Left renal cortex interstitium (tissue), 4 donors: Measurements from ENCODE around the gene NPEPPS. TPM values are rescaled to one million over a fixed set of nuclear protein-coding genes. Genes with fewer than 3 reads are reported as not detected.
"Not testable (repeated sequence)": the region's sequence is repeated elsewhere in the genome, so short reads cannot be mapped to it uniquely, and the experiment has no call there.

ENCODE experiments used
- DNase-seq, 4 donors: peaks; one replicate each; pipeline ENCODE4 v3.0.0-alpha.2; 2013; ENCODE audit warnings: low read depth in 4 of 4, low spot score in 2 of 4, missing footprints in 1 of 4
- polyA plus RNA-seq, 4 donors: library from polyadenylated mRNA; unstranded; fragments of 120-200 nt; gene quantifications; one replicate each; pipeline ENCODE4 v1.2.1, GENCODE V29; 2013; ENCODE audit not compliant: insufficient read length in 4 of 4

NPEPPS gene
- polyA plus RNA-seq, 4 donors, result 104 to 223 (median 161) TPM

GRCh38 chr17:47556108-47556507, 25.2 kb downstream of the NPEPPS start:
- not testable (repeated sequence) for DNase-seq

GRCh38 chr17:47560517-47561043, 29.7 kb downstream of the NPEPPS start:
- DNase-seq, result not testable (repeated sequence)

- not testable (repeated sequence) for DNase-seq
These were observed 30.9 kb downstream of the NPEPPS start for GRCh38 chr17:47561698-47562405.

- DNase-seq, result not testable (repeated sequence)
These were observed 31.4 kb downstream of the NPEPPS start for GRCh38 chr17:47562406-47562705.

GRCh38 chr17:47567261-47567660, 36.4 kb downstream of the NPEPPS start:
- not testable (repeated sequence) for DNase-seq

GRCh38 chr17:47572561-47572960, 41.7 kb downstream of the NPEPPS start:
- not testable (repeated sequence) for DNase-seq

GRCh38 chr17:47582416-47582815, 51.5 kb downstream of the NPEPPS start:
- DNase-seq, result not testable (repeated sequence)

- DNase-seq, result not testable (repeated sequence)
These were observed 55.6 kb downstream of the NPEPPS start for GRCh38 chr17:47586378-47587055.

GRCh38 chr17:47593522-47593921, 62.6 kb downstream of the NPEPPS start:
- not testable (repeated sequence) for DNase-seq

GRCh38 chr17:47603830-47604597, 73.1 kb downstream of the NPEPPS start:
- DNase-seq, result no peak

- peak in 1 of 4 donors; percentile 8 for DNase-seq
These were observed 73.7 kb downstream of the NPEPPS start for GRCh38 chr17:47604598-47604927.

GRCh38 chr17:47605011-47605410, 74.1 kb downstream of the NPEPPS start:
- DNase-seq, result no peak

- no peak for DNase-seq
These were observed 76.6 kb downstream of the NPEPPS start for GRCh38 chr17:47607481-47607880.

GRCh38 chr17:47611372-47612350, 80.8 kb downstream of the NPEPPS start:
- DNase-seq, result no peak

GRCh38 chr17:47615766-47616424, 85.0 kb downstream of the NPEPPS start:
- DNase-seq, result peak in 3 of 4 donors; percentile 15 to 36 (median 29)

- no peak for DNase-seq
These were observed 87.5 kb downstream of the NPEPPS start for GRCh38 chr17:47618410-47618809.

- no peak for DNase-seq
These were observed 89.8 kb downstream of the NPEPPS start for GRCh38 chr17:47620503-47621245.

GRCh38 chr17:47621293-47622179, 90.6 kb downstream of the NPEPPS start:
- DNase-seq, result no peak
